Panc1 (cell line): ENCODE results near the gene RAP2A.

Experiments
- TCF7L2 ChIP-seq: IDR thresholded peaks from 2 replicates; pipeline ENCODE4 v1.6.1; 2011; ENCODE audit warnings: mild to moderate bottlenecking, low read depth, low read length, inconsistent platforms
- TF ChIP-seq, protein P1 (sequence below), 2 experiments: IDR thresholded peaks; 2 replicates each; pipeline ENCODE4 v1.6.1; 2011 to 2012; ENCODE audit warnings: low read depth in 2 of 2, control low read depth in 1 of 2, low read length in 1 of 2, mild to moderate bottlenecking in 1 of 2, moderate library complexity in 1 of 2; ENCODE audit not compliant: insufficient read depth in 1 of 2

DNA sequence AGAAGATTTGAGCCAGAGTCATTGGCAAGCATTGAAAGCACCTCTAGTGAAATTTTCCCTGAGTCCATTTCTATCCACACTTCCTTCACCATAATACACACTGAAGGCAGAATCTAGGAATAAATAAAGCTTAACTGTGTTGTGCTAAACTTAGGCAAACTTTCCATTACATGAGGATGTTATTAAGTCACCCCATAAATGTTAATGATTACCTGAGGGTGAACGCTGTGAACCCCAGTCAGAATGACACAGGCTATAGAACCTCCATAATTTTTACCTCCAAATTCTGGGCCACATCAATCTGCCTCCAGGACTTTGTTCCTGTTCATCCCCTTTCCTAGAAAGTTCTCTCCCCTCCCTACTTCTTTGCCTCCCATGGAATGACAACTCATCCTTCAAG is 71.0 kb downstream of the RAP2A start:
- TF ChIP-seq TCF7L2, result no peak
- TF ChIP-seq, protein P1, sequence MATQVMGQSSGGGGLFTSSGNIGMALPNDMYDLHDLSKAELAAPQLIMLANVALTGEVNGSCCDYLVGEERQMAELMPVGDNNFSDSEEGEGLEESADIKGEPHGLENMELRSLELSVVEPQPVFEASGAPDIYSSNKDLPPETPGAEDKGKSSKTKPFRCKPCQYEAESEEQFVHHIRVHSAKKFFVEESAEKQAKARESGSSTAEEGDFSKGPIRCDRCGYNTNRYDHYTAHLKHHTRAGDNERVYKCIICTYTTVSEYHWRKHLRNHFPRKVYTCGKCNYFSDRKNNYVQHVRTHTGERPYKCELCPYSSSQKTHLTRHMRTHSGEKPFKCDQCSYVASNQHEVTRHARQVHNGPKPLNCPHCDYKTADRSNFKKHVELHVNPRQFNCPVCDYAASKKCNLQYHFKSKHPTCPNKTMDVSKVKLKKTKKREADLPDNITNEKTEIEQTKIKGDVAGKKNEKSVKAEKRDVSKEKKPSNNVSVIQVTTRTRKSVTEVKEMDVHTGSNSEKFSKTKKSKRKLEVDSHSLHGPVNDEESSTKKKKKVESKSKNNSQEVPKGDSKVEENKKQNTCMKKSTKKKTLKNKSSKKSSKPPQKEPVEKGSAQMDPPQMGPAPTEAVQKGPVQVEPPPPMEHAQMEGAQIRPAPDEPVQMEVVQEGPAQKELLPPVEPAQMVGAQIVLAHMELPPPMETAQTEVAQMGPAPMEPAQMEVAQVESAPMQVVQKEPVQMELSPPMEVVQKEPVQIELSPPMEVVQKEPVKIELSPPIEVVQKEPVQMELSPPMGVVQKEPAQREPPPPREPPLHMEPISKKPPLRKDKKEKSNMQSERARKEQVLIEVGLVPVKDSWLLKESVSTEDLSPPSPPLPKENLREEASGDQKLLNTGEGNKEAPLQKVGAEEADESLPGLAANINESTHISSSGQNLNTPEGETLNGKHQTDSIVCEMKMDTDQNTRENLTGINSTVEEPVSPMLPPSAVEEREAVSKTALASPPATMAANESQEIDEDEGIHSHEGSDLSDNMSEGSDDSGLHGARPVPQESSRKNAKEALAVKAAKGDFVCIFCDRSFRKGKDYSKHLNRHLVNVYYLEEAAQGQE (IDR thresholded peaks at IDR 0.05; ENCODE audit: insufficient read depth in 1 of 2, low read depth in 2 of 2, low read length in 1 of 2), result no peak
